HG02610 (cell line): ENCODE measurements around the gene WNK2.

Experiments
- ATAC-seq: cut with Tn5 transposase; IDR thresholded peaks from one replicate; pipeline ENCODE4 v1.9.1; 2021; ENCODE audit warnings: mild to moderate bottlenecking, moderate library complexity; ENCODE audit not compliant: unreplicated experiment

Gene WNK2

DNA sequence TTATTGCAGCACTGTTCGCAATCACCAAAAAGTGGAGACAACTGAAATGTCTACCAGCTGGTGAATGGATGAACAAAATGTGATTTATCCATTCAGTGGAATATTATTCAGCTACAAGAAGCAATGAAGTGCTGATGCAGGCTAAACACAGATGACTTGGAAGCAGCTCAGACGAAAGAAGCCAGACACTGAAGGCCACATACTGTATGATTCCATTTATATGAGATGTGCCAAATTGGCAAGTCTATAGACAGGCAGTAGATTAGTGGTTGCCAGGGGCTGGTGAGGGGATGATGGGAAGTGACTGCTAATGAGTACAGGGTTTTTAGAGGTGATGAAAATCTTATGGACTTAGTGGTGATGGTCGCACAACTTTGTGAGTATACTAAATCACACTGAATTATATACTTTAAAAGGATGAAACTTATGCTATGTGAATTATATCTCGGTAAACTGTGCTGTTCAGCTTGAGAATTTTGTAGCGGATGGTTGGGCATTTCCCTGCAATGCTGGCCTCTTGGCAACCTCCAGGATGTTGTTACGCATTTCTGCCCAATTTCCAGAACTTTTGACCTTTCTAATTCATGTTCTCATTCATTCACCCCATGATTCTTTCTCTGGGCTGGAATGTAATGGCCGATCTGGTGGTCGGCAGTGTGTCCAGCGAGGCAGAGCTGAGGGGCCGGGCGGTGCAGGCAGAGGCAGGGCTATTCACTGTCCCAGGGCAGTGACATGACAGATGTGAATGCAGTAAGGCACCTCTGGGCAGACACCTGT lies 22.0 kb upstream of the WNK2 start:
- ATAC-seq, result no peak

DNA sequence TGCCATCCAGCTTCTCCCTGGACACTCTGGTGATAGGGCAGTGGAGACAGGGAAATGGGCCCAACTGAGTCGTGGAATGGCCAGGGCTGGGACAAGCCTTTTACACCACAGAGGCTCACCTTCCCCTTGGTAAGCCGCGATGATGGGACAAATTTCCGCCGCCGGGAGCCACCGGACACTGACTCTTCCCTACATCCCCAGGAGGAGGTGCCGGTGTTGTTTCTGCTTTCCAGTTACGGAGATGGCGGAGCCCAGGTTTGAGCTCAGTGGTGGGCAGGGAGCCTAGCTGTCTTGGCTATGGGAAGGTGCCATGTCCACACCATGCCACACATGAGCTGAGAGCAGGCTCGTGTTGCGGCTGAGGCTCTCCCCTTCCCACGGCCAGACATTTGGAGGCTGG lies 19.9 kb upstream of the WNK2 start:
- no peak for ATAC-seq

DNA sequence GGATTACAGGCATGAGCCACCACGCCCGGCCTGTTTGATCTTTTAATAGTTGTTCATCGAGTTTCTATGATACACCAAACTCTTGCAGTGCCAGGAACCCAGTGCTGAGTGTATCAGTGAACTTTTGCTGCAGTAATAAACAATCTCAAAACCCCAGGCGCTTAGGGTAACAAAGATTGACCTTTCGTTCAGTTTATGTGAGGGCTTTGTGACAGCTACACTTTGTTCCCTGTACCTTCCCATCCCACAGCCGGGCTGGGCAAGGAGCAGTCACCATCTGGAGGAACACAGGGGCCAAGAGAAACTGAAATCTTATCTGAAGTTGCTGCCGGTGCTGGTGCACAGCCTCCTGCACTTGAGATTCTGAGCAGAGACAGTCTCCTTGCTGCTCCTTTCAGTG lies 17.2 kb upstream of the WNK2 start:
- no peak for ATAC-seq

DNA sequence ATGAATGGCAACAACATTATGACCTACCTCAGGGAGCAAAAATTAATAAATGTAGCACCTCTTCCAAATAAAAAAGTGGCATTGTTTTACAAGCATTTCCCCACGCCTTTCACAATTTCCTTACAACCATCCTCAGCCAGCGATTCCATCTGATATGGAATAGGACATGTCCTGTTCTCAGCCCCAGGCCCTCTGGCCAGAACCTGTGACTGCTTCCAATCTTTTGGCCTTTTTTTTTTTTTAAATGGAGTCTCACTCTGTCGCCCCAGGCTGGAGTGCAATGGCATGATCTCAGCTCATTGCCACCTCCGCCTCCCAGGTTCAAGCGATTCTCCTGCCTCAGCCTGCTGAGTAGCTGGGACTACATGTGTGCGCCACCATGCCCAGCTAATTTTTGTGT lies 16.8 kb upstream of the WNK2 start:
- no peak for ATAC-seq

DNA sequence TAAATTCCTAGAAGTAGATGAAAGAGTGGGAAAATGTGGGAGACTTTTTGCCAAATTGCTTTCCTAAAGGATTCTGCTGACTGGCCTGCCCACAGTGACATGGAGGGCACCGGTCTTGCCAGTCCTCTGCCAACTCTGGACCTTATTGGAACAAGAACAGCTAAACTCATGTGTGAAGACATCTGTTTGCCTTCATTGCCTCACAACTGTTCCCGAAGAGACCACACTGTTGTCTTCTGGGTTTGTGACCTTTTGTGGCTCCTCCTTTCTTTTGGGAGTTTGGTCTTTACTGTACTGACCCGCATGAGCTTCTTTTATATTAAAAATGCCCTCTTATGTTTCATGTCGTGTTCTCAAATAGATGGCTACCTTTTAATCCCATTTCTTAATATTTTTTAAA lies 16.1 kb upstream of the WNK2 start:
- ATAC-seq, result no peak

DNA sequence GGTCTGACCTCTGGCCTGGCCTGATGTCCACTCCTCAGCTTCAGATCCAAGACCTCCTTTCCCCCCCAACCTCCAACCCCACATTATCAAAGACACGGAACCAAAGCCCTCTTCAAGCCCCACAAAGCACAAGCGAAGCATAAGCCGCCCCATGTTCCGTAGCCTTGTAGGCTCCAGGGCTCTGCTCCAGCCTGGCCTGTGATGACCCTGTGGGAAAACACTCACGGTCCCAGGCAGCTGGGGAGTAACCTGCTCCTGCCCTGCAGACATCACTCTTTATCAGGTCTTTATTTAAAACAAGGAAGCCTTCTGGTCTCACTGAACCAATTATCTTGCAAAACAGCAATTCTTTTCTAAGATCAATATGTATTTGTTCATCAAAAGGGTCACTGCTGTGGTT lies 15.4 kb upstream of the WNK2 start:
- no peak for ATAC-seq

DNA sequence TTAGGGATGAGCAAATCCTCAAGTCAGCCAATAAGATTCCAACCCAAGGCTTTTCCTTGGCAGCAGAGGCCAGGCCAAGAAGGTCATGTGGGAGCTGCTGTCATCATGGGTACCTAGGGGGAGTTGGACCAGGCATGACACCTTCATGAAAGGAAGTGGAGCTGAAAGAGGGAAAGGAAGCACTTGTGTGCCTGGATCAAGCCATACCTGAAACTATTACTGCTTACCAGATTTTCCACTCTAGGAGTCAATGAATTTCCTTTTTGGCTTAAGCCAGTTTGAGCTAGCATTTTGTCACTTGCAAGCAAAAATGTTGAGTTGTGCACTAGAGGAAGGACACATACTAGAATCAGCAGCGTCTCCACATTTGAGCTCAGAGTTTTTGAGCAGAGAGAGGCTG lies 14.5 kb upstream of the WNK2 start:
- ATAC-seq, result no peak

DNA sequence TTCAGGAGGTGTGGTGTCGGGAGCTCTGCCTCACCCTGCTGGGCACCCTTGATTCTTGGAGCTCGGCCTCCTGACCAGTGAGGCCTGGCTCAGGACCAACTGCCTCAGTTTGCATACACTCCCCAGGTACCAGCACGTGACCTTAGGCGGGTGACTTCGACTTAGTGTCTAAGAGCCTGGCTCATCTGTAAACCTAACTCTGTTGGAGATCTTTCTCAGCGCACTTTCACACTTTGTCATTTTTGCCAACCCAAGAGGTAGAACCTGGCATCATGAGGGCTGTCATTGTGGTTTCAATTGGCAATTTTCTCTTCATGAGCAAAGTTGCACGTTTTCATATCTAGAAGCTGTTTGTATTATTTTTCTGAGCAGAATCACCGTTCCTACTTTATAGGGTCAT lies 13.4 kb upstream of the WNK2 start:
- ATAC-seq, result no peak

DNA sequence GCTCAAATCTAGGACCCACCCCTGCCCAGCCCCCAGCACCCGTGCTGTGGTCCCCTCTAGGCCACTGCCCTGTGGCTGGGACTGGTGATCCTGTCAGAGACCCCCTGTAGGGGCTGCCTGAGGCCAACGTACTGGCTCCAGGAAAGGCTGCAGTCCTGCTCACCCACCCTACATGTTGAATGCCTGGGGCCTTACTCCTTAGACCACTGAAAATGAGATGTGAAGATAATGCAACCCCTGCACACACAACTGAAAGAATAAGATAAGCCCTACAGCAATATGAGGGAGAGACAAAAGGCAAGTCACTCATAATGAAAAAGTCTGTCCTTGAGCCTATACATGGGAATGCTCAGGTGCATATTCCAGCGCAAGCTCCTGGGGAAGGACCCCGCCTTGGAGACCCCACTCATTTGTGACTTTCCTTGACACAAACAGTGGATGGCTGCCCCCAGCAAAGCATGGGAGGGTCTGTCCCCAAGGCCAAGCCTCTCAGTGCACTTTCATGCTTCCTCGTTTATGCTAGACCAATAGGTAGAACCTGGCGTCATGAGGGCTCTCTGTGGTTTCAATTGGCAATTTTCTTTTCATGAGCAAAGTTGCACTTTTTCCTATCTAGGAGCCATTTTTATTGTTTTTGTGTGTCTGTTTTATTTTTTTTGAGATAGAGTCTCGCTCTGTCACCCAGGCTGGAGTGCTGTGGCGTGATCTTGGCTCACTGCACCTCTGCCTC lies 12.5 kb upstream of the WNK2 start:
- ATAC-seq, result no peak

DNA sequence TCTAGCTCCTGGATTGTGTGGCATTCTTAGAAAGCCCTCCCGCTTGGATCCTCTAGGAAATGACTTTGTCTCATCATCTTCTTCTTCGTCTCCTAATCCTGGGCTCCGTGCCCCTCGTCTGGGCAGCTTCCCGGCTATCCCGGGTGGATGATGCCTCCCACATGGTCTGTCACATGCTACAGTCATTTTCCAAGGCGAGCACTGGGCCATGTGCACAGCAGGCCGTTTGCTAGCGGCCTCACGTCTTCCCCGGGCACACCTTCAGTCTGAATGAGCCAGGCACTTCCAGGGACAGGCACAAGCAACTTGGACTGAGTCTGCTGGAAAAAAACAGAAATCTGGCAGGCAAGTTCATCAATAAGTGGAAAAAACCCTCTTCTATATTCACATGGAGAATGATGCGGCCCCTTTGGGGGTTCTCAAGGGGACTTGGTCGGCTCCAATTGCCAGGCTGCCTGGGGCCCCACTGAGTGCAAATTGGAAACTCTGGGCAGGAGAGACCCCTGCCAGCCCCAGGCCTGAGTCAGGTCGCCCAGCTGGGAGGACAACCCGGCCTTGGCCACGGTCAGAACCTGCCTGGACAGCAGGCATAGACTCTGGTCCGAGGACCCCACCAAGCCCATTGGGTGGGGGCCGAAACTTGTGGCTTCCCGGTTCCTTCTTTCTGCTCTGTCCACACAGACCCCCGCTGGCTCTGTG lies 11.1 kb upstream of the WNK2 start:
- ATAC-seq, result no peak

DNA sequence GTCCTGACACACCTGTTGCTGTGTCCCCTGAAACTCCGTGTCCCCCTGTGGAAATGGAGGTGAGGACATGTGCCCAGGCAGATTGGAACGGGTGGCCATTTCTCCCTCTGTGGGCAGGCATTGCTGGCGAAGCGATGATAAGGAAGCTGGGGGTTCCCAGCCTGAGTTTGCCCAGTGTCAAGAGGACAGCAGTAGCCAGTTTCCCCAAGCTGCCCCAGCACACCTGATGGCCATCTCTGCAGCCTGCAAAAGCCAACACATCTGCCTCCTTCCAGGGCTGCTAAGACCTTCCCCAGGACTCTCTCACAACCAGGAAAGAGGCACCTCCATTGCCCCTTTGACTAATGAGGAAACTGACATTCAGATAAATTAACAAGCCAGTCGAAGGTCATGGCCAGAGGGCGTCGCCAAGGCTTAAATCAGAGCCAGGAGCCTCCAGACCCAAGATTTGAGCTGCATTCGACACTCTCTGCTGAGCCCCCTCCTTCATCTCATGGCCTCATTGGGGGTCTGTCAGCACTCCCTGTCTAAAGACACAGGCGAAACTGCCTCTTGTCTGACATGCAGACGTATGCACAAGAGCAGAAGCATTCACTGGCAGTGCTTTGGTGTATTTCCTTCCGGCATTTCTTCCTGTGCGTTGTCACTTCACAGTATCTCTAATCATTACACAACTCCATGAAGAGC lies 10.4 kb upstream of the WNK2 start:
- ATAC-seq, result no peak

DNA sequence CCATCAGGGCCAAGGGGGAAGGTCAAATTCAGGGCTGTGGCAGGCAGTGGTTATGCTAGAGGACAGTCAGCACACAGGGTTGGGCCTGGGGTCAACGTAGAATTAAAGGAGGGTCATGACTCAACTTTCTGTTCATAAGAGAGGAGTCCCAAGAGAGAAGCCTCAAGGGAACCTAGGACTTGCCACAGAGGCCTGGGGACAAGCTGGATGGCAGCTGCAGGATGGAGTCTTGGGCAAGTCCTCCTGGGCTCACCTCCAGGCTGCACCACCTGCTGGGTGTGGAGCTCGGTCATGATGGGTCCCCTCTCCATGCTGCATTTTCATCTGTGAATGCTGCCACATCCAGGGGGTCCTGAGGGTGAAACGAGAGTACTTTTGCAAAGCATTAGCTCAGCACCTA lies 9.0 kb upstream of the WNK2 start:
- ATAC-seq, result no peak

DNA sequence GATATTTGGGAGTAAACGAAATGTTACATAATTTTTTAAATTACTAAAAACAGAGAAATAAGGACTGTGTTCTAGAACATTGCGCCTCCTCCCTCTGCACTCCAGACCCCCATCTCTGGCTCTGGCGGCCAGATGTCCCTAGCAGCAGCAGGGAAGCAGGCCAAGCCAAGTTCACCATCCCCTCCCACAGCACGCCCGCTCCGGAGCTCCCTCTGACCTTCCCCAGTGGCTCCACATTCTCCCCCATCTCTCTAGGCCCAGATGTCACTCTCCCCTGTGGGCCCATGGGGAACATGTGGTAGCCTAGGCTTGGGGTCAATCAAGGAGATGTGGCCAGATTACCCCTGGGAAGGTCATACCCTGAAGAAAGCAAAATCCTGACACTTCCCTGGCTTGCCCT lies 6.3 kb upstream of the WNK2 start:
- no peak for ATAC-seq

DNA sequence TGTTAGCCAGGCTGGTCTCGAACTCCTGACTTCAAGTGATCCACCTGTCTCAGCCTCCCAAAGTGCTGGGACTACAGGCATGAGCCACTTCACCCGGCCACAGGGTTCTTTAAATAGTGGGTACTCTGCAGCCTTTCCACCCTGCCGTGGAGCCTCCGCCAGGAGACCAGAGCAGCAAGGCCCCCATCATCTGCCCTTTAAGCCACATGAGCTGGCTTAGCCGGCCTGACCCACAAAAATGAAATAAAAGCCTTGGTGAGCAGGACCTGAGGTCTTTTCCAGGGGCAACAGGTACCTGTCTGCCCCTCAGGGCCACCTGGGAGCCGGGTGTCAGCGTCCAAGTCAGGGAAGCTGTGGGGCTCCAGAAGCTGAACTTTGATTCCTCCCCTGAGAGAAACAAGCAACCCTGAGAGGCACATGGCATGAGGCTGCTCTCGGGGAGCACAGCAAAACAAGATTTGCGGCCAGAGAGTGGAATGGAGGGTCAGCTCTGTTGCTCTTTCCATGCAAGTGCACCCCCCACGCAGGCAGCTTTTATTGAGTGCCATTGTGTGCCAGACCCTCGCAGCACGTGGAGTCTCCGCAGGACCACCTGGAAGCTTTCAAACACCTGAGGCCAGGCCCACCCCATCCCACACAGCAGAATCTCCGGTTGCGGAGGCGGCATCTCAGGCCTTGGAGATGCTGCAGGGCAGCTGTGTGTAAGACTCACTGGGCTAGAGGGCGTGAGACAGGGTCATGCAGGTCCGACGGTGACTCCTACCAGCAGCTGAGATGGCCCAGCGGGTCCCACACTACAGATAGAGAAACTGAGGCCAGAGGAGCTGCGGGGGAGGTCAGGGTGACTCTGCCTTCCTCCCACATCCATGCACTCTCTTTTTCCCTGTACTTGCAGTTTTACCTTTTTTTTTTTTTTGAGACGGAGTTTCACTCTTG lies 4.8 kb upstream of the WNK2 start:
- no peak for ATAC-seq

DNA sequence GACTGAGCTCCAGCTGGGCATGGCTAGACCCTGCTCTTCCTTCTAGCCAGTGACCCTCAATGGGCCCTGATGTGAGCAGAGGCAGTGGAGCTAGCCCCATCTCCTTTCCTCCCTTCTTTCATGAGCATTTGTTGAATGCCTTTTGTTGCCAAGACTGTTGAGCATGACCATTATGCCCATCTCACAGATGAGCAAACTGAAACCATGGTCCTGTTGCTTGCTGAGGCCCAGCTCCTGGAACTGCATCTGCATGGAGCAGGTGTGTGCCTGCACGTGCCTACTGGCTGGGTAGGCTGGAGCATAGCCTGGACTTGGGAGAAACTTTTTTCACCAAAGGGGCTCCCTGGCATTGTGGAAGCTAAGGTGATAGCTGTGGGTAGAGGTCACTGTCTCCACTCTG lies 3.0 kb upstream of the WNK2 start:
- ATAC-seq, result no peak

DNA sequence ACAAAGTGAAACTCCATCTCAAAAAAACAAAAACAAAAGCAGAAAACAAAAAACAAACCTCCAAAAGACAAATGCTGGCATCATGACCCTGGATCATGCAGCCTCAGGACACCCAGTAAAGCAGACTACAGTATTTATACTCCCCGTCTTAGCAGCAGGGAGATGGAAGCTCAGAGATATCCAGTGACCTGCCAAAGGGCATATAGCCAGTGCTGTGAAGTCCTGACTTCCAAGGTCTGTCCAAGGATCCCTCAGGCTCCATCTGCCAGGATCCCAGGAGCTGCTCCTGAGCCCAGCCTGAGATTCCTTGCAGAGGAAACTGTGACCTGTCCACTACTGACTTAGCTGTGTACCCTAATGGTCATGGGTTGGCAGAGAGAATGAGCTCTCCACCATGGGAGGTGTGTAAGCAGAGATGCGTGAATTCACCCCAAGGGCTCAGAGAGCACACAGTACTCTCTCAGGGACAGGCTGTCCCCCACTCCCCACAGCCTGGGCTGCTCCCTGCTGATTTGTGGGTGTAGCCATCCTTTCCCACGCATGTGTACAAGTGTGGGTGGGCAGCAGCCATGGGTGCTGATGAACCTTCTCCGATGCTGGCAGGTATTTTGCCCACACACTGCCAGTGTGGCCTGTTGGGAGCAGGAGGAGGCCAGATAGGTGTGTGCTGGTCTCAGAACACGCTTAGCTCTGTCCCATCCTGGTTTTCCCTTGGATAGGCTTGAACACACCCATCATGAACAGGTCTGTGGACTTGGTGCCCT lies 2.1 kb upstream of the WNK2 start:
- no peak for ATAC-seq

DNA sequence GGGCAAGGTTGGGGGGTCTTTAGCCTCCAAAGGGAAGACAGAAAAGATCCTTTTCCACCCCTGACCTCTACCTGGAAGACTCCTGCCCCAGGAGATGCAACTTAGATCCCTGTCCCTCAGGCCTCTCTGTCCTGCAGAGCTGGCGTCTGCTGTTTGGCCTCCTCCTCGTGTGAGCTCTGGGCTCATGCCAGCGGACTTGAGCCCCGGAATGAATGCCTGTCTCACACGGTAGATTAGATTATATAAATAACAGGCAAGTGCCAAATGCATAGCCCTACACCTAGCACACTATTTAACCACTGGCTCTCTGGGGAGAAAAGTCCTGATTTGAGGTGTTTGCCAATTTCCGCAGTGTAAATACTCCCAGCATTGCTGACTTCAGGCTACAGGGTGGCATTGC lies 1.4 kb upstream of the WNK2 start:
- ATAC-seq, result no peak

DNA sequence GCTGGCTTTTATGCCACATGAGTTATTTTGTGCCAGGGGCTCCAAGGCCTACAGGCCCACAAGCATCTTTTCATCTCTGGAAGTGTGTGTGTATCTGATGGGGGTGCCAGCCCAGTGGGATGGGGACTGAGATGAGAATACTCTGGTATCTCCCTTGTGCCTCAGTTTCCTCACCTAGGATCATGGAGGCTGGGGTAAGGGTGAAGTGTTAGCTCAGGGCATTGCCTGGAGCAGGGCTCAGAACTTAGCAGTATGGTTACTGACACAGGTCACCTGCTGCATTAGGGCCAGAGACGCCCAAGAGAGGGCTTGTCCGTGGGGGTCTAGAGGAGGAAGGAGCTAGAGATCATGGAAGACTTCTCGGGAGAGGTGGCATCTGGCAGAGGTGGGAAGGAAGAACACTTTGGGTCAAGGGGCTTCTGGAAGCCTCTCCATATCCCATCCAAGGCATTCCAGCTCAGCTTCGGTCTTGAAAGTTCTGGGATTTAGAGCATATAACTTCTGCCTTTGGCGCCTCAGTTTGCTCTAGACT lies 742 bp upstream of the WNK2 start:
- ATAC-seq, result no peak
